ENCODE measurements around the gene RTTN.

- TF ChIP-seq CTCF (IDR thresholded peaks at IDR 0.05; ENCODE audit: extremely low read depth in 1 of 2, insufficient read depth in 1 of 2, low read depth in 1 of 2, low read length in 2 of 2) = no peak
- TF ChIP-seq MAX (IDR thresholded peaks at IDR 0.05; ENCODE audit: insufficient read depth, insufficient read length) = no peak
- TF ChIP-seq EZH2 (IDR thresholded peaks at IDR 0.05; ENCODE audit: borderline replicate concordance, low read depth, low read length, severe bottlenecking) = no peak
- no peak for TF ChIP-seq POLR2A (IDR thresholded peaks at IDR 0.05; ENCODE audit: low read depth, low read length)
- TF ChIP-seq JUN (IDR thresholded peaks at IDR 0.05; ENCODE audit: borderline replicate concordance, insufficient read depth, insufficient read length, low read depth) = no peak
Measured at GRCh38 chr18:70069382-70069781, 136.1 kb downstream of the RTTN start.
